ENCODE results near the gene CAMK2D. TPM values are rescaled to one million over a fixed set of nuclear protein-coding genes. Genes with fewer than 3 reads are reported as not detected.
A peak's percentile ranks its signal among the peaks of the same experiment; 100 is the strongest.

CAMK2D gene
- total RNA-seq, 4 donors from 2014 or later: 57.3 to 78.4 (median 61.8) TPM

- no peak for DNase-seq
- no peak for TF ChIP-seq CTCF (IDR thresholded peaks at IDR 0.05)
- TF ChIP-seq POLR2A (IDR thresholded peaks at IDR 0.05): no peak
- intact Hi-C loops (cut with DNase I): no loop called here
- no peaks in the 10 kb centered on the region for H3K9me3 ChIP-seq
- no peaks in the 10 kb centered on the region for H3K27me3 ChIP-seq
- H3K4me1 ChIP-seq: peaks cover 50 to 53% of the 10 kb centered on the region in 2 donors
- no peaks in the 10 kb centered on the region for H3K36me3 ChIP-seq
- H3K27ac ChIP-seq: peak overlapping the region; percentile 77 to 91 (median 86)
- WGBS, 2 donors: 95 to 96% methylated on average over 2 of the region's 2 CpGs
- H3K4me3 ChIP-seq (replicated peaks in 1 of 3): no peak overlapping the region
Observed at GRCh38 chr4:113639326-113639725, 122.2 kb downstream of the CAMK2D start.

GRCh38 chr4:113638562-113638832 lies 123.0 kb downstream of the CAMK2D start:
- peak overlapping the region; percentile 77 to 91 (median 86) for H3K27ac ChIP-seq
- TF ChIP-seq POLR2A (IDR thresholded peaks at IDR 0.05): peak in 1 of 2 donors; percentile 54
- TF ChIP-seq CTCF (IDR thresholded peaks at IDR 0.05): no peak
- no peaks in the 10 kb centered on the region for H3K27me3 ChIP-seq
- no peaks in the 10 kb centered on the region for H3K36me3 ChIP-seq
- WGBS, 2 donors: 33 to 47% methylated on average over 3 of the region's 3 CpGs
- DNase-seq: no peak
- no peak overlapping the region for H3K4me3 ChIP-seq (replicated peaks in 1 of 3)
- H3K9me3 ChIP-seq: no peaks in the 10 kb centered on the region
- H3K4me1 ChIP-seq: peaks cover 44 to 46% of the 10 kb centered on the region in 2 donors
- intact Hi-C loops (cut with DNase I): no loop called here

GRCh38 chr4:113637823-113638561 lies 123.5 kb downstream of the CAMK2D start:
- 35 to 42% methylated on average over 2 of the region's 2 CpGs for WGBS, 2 donors
- Histone ChIP-seq H3K4me1 (peaks cover 41% of the 10 kb centered on the region in 2 donors), H3K4me3 (replicated peaks in 1 of 3) (no peak overlapping the region), H3K27me3 (no peaks in the 10 kb centered on the region), H3K9me3 (no peaks in the 10 kb centered on the region), H3K27ac (peak overlapping the region; percentile 77 to 91 (median 86)), H3K36me3 (no peaks in the 10 kb centered on the region)
- no peak for DNase-seq
- TF ChIP-seq CTCF (IDR thresholded peaks at IDR 0.05) (peak in 1 of 6 experiments; percentile 3), POLR2A (IDR thresholded peaks at IDR 0.05) (no peak)
- intact Hi-C loops (cut with DNase I): no loop called here

GRCh38 chr4:113637363-113637762 lies 124.2 kb downstream of the CAMK2D start:
- Histone ChIP-seq H3K4me1 (peaks cover 39 to 41% of the 10 kb centered on the region in 2 donors), H3K4me3 (replicated peaks in 1 of 3) (no peak overlapping the region)
- intact Hi-C loops (cut with DNase I): no loop called here

More at GRCh38 chr4:113637363-113637762, 124.2 kb downstream of the CAMK2D start:
- TF ChIP-seq POLR2A (IDR thresholded peaks at IDR 0.05) (no peak), CTCF (IDR thresholded peaks at IDR 0.05) (no peak)
- Histone ChIP-seq H3K36me3 (no peaks in the 10 kb centered on the region), H3K9me3 (no peaks in the 10 kb centered on the region), H3K27me3 (no peaks in the 10 kb centered on the region), H3K27ac (peak overlapping the region; percentile 77 to 91 (median 86))
- 4 to 11% methylated on average over 1 of the region's 1 CpG for WGBS, 2 donors
- no peak for DNase-seq

Data from thyroid gland (tissue), 4 donors.